Adipocyte (in vitro differentiated cells): ENCODE measurements around the gene EFNB1.

ENCODE experiments used
- DNase-seq: peaks from one replicate; pipeline ENCODE4 v3.0.0-alpha.2; 2015; ENCODE audit warnings: low read depth
- H3K27me3 ChIP-seq: replicated peaks from 2 replicates; pipeline ENCODE4 v1.7.0; 2013; ENCODE audit warnings: mild to moderate bottlenecking, low read length, moderate library complexity; ENCODE audit not compliant: control insufficient read depth, insufficient read depth
- H3K36me3 ChIP-seq: 2 replicates; pipeline ENCODE4 v1.7.0; 2013; ENCODE audit warnings: low read length, mild to moderate bottlenecking, moderate library complexity; ENCODE audit not compliant: control insufficient read depth, insufficient read depth, severe bottlenecking
- H3K4me1 ChIP-seq: 2 replicates; pipeline ENCODE4 v1.7.0; 2013; ENCODE audit warnings: mild to moderate bottlenecking, low read length, moderate library complexity; ENCODE audit not compliant: control insufficient read depth, insufficient read depth
- H3K4me3 ChIP-seq: 2 replicates; pipeline ENCODE4 v1.7.0; 2013; ENCODE audit warnings: mild to moderate bottlenecking, low read length, moderate library complexity
- H3K9ac ChIP-seq: 2 replicates; pipeline ENCODE4 v1.7.0; 2013; ENCODE audit warnings: mild to moderate bottlenecking, low read length, moderate library complexity
- H3K9me3 ChIP-seq: 2 replicates; pipeline ENCODE4 v1.7.0; 2013; ENCODE audit warnings: mild to moderate bottlenecking, low read length, moderate library complexity; ENCODE audit not compliant: control insufficient read depth

EFNB1 gene

GRCh38 chrX:68848189-68848940, 19.5 kb downstream of the EFNB1 start:
- Histone ChIP-seq H3K27me3 (peaks cover 37% of the 10 kb centered on the region), H3K9me3 (no peaks in the 10 kb centered on the region), H3K4me1 (no peaks in the 10 kb centered on the region), H3K36me3 (no peaks in the 10 kb centered on the region), H3K4me3 (no peak overlapping the region), H3K9ac (no peak overlapping the region)
- no peak for DNase-seq

GRCh38 chrX:68851082-68851481, 22.3 kb downstream of the EFNB1 start:
- H3K9ac ChIP-seq = no peak overlapping the region
- H3K4me3 ChIP-seq = no peak overlapping the region
- H3K27me3 ChIP-seq = peaks cover 37% of the 10 kb centered on the region
- H3K4me1 ChIP-seq = no peaks in the 10 kb centered on the region
- H3K9me3 ChIP-seq = no peaks in the 10 kb centered on the region
- DNase-seq = no peak
- no peaks in the 10 kb centered on the region for H3K36me3 ChIP-seq

GRCh38 chrX:68852046-68852445, 23.2 kb downstream of the EFNB1 start:
- no peak overlapping the region for H3K4me3 ChIP-seq
- H3K36me3 ChIP-seq = no peaks in the 10 kb centered on the region
- DNase-seq = no peak
- H3K4me1 ChIP-seq = no peaks in the 10 kb centered on the region
- H3K9ac ChIP-seq = no peak overlapping the region
- peaks cover 43% of the 10 kb centered on the region for H3K27me3 ChIP-seq
- no peaks in the 10 kb centered on the region for H3K9me3 ChIP-seq

- Histone ChIP-seq H3K36me3 (no peaks in the 10 kb centered on the region), H3K9ac (no peak overlapping the region), H3K4me1 (no peaks in the 10 kb centered on the region), H3K27me3 (peaks cover 44% of the 10 kb centered on the region), H3K4me3 (no peak overlapping the region), H3K9me3 (peaks cover 5% of the 10 kb centered on the region)
- DNase-seq = no peak
Measured at GRCh38 chrX:68853665-68854251, 24.9 kb downstream of the EFNB1 start.

GRCh38 chrX:68865300-68865699, 36.5 kb downstream of the EFNB1 start:
- H3K4me1 ChIP-seq = no peaks in the 10 kb centered on the region
- DNase-seq = no peak
- peaks cover 62% of the 10 kb centered on the region for H3K27me3 ChIP-seq
- peaks cover 9% of the 10 kb centered on the region for H3K9me3 ChIP-seq
- no peak overlapping the region for H3K4me3 ChIP-seq
- no peaks in the 10 kb centered on the region for H3K36me3 ChIP-seq
- no peak overlapping the region for H3K9ac ChIP-seq

GRCh38 chrX:68865926-68866325, 37.1 kb downstream of the EFNB1 start:
- Histone ChIP-seq H3K4me3 (no peak overlapping the region), H3K9me3 (peaks cover 9% of the 10 kb centered on the region), H3K36me3 (no peaks in the 10 kb centered on the region), H3K27me3 (peaks cover 67% of the 10 kb centered on the region), H3K9ac (no peak overlapping the region), H3K4me1 (no peaks in the 10 kb centered on the region)
- no peak for DNase-seq

GRCh38 chrX:68867458-68868112, 38.8 kb downstream of the EFNB1 start:
- peaks cover 9% of the 10 kb centered on the region for H3K9me3 ChIP-seq
- peaks cover 4% of the 10 kb centered on the region for H3K4me1 ChIP-seq
- H3K27me3 ChIP-seq = peaks cover 67% of the 10 kb centered on the region
- no peak overlapping the region for H3K9ac ChIP-seq
- no peaks in the 10 kb centered on the region for H3K36me3 ChIP-seq
- H3K4me3 ChIP-seq = no peak overlapping the region
- DNase-seq = no peak

GRCh38 chrX:68868316-68868715, 39.5 kb downstream of the EFNB1 start:
- no peak overlapping the region for H3K9ac ChIP-seq
- H3K36me3 ChIP-seq = no peaks in the 10 kb centered on the region
- no peak overlapping the region for H3K4me3 ChIP-seq
- H3K9me3 ChIP-seq = peaks cover 9% of the 10 kb centered on the region
- no peak for DNase-seq
- peaks cover 68% of the 10 kb centered on the region for H3K27me3 ChIP-seq
- H3K4me1 ChIP-seq = peaks cover 8% of the 10 kb centered on the region

- Histone ChIP-seq H3K4me1 (peaks cover 12% of the 10 kb centered on the region), H3K9ac (no peak overlapping the region), H3K9me3 (peaks cover 9% of the 10 kb centered on the region), H3K27me3 (peaks cover 66% of the 10 kb centered on the region), H3K36me3 (no peaks in the 10 kb centered on the region), H3K4me3 (no peak overlapping the region)
- no peak for DNase-seq
Measured at GRCh38 chrX:68868902-68869800, 40.3 kb downstream of the EFNB1 start.

GRCh38 chrX:68870357-68870756, 41.5 kb downstream of the EFNB1 start:
- Histone ChIP-seq H3K9ac (no peak overlapping the region), H3K4me3 (no peak overlapping the region), H3K36me3 (no peaks in the 10 kb centered on the region), H3K9me3 (peaks cover 9% of the 10 kb centered on the region), H3K27me3 (peaks cover 62% of the 10 kb centered on the region), H3K4me1 (peaks cover 12% of the 10 kb centered on the region)
- DNase-seq = no peak

- peaks cover 12% of the 10 kb centered on the region for H3K4me1 ChIP-seq
- H3K36me3 ChIP-seq = no peaks in the 10 kb centered on the region
- peaks cover 10% of the 10 kb centered on the region for H3K9me3 ChIP-seq
- no peak overlapping the region for H3K4me3 ChIP-seq
- peaks cover 59% of the 10 kb centered on the region for H3K27me3 ChIP-seq
- no peak overlapping the region for H3K9ac ChIP-seq
- no peak for DNase-seq
Measured at GRCh38 chrX:68872171-68872570, 43.4 kb downstream of the EFNB1 start.
